Natural killer cell treated with Interleukin-12 subunit alpha and Interleukin-12 subunit beta and Interleukin-15 and Interleukin-18, amount 100 ng/mL, for 72 hours (primary cell): Measurements from ENCODE around the gene CD24. TPM values are rescaled to one million over a fixed set of nuclear protein-coding genes. Genes with fewer than 3 reads are reported as not detected.
"Not testable (repeated sequence)": the region's sequence is repeated elsewhere in the genome, so short reads cannot be mapped to it uniquely, and the experiment has no call there.

Experiments
- ATAC-seq, 2 donors: fragments of 150-1000 bp; cut with Tn5 transposase in 1 of 2; sonication (Bioruptor Pico), chemical (Tn5 transposase) in 1 of 2; 2 replicates each; pipeline ENCODE4 v1.10.0; 2021
- DNase-seq: peaks from one replicate; pipeline ENCODE4 v3.0.0; 2022; ENCODE audit warnings: low spot score
- H3K27ac Mint-ChIP-seq, 2 donors: 1 replicate in 1 of 2; 2 replicates in 1 of 2; pipeline ENCODE4 v1.8.0; 2022; ENCODE audit warnings: mixed read lengths in 2 of 2, mild to moderate bottlenecking in 1 of 2, moderate library complexity in 1 of 2
- H3K27me3 Mint-ChIP-seq, 2 donors: 1 replicate in 1 of 2; 2 replicates in 1 of 2; pipeline ENCODE4 v1.8.0; 2022; ENCODE audit warnings: mixed read lengths in 2 of 2
- H3K36me3 Mint-ChIP-seq: one replicate; pipeline ENCODE4 v1.8.0; 2022; ENCODE audit warnings: mixed read lengths
- H3K4me1 Mint-ChIP-seq, 2 donors: 1 replicate in 1 of 2; 2 replicates in 1 of 2; pipeline ENCODE4 v1.8.0; 2022; ENCODE audit warnings: low read depth in 2 of 2, mixed read lengths in 2 of 2, mild to moderate bottlenecking in 1 of 2
- H3K4me3 Mint-ChIP-seq: one replicate; pipeline ENCODE4 v1.8.0; 2022; ENCODE audit warnings: mixed read lengths
- H3K9me3 Mint-ChIP-seq: 2 replicates; pipeline ENCODE4 v1.8.0; 2022; ENCODE audit warnings: mixed read lengths
- total RNA-seq, 2 donors: library from RNA; stranded (reverse); gene quantifications; one replicate each; pipeline ENCODE4 v1.2.3, GENCODE V29; 2022

The CD24 gene, protein sequence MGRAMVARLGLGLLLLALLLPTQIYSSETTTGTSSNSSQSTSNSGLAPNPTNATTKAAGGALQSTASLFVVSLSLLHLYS
- total RNA-seq: 1 to 10 TPM in 1 of 2 donors, not detected in 1; 1.2 TPM

DNA sequence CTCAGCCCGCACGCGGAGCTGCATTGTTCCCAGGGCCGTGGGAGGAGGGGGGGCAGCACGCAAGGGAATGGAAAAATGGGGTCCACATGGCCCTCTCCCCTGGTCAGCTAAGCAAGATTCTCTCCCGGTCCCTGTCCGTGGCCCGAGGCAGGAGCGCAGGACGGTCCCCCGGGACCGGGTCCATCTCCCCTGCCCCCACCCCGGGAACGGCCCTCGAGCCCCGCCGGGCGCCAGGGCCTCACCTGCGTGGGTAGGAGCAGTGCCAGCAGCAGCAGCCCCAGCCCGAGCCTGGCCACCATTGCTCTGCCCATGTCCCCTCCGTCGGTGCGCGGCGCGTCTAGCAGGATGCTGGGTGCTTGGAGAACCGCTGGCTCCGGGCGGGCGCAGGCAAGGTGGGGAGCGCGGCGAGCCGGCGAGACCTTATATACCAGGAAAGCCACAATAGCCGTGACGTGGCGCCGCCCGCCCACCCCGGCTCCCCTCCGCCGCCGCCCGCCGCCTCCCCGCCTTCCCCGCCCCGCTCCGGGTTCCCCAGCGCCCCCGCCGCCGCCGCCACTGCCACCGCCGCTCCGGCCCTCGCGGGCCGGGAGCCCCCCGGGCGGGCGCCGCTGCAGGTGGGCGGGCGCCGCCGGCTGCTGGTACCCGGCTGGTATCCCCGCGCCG is at the start of gene CD24:
Gene CD24, minus strand, starts transcription at position 394 of the 663 bp plus-strand sequence. Its CDS starts 83 bp downstream, at position 311.
- ATAC-seq (peak in 1 of 2 donors; percentile 25), DNase-seq (no peak)
- H3K4me1 Mint-ChIP-seq: peaks cover 0 to 3% of the 10 kb centered on the region in 2 donors
- H3K4me3 Mint-ChIP-seq: peak within 1 kb of the TSS; percentile 38
- no peaks in the 10 kb centered on the region for H3K9me3 Mint-ChIP-seq
- H3K27ac Mint-ChIP-seq: no peak within 1 kb of the TSS
- peaks cover 22 to 42% of the 10 kb centered on the region in 2 donors for H3K27me3 Mint-ChIP-seq
- no peaks in the 10 kb centered on the region for H3K36me3 Mint-ChIP-seq

DNA sequence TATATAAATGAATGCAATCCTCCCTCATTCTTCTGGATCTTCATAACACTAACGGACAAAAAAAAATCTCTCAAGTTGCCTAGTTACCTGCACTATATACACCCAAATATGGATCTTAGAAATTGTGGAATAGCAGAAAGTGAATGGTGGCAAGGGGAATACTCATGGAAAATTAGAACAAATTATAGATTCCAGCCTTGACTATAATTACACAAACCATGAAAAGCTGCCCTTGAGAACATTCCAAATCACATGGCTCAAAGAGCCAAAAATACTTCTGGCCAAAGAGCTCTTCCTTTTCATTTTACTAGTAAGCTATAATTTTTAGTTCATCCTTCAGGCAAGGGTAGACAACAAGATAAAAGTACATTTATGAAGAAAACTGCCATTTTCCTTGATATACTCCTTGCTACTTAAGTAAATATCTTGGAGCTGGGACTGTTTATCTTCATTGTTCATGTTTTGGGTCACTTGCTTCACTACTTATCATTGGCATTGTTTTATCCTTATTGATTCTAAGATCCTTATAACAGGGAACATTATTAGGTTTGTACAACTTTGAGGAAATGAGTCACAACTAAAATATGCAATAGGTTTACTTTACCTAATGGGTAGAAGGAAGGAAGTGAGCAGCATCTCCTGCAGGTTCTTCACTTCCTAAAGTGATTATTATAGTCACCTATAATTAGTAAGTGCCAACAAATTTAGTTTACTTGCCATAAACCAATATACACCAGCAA is 47.1 kb upstream of the CD24 start:
- Mint-ChIP-seq H3K27ac (no peak overlapping the region), H3K9me3 (no peaks in the 10 kb centered on the region), H3K27me3 (peaks cover 2 to 4% of the 10 kb centered on the region in 2 donors), H3K36me3 (no peaks in the 10 kb centered on the region), H3K4me1 (no peaks in the 10 kb centered on the region), H3K4me3 (no peak overlapping the region)
- DNase-seq: no peak
- no peak for ATAC-seq

- ATAC-seq (no peak), DNase-seq (no peak)
- Mint-ChIP-seq H3K9me3 (no peaks in the 10 kb centered on the region), H3K36me3 (no peaks in the 10 kb centered on the region), H3K27me3 (peaks cover 6% of the 10 kb centered on the region in 2 donors), H3K4me3 (no peak overlapping the region), H3K4me1 (no peaks in the 10 kb centered on the region), H3K27ac (no peak overlapping the region)
Observed at GRCh38 chr6:107020239-107020638, 45.7 kb upstream of the CD24 start.

DNA sequence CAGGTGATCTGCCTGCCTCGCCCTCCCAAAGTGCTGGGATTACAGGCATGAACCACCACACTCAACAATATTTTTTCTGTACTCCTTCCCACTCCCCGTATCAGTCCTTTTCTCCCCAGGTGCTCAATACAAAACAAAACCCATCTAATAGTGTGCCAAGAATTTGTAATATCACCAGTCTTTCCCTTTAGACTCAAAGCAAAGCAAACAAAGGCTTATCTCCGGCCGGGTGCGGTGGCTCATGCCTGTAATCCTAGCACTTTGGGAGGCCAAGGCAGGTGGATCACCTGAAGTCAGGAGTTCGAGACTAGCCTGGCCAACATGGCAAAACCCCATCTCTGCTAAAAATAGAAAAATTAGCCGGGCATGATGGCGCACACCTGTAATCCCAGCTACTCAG is 45.1 kb upstream of the CD24 start:
- H3K27me3 Mint-ChIP-seq, ATAC-seq, DNase-seq, H3K4me3 Mint-ChIP-seq, H3K36me3 Mint-ChIP-seq, H3K4me1 Mint-ChIP-seq, H3K27ac Mint-ChIP-seq, H3K9me3 Mint-ChIP-seq: not testable (repeated sequence)

DNA sequence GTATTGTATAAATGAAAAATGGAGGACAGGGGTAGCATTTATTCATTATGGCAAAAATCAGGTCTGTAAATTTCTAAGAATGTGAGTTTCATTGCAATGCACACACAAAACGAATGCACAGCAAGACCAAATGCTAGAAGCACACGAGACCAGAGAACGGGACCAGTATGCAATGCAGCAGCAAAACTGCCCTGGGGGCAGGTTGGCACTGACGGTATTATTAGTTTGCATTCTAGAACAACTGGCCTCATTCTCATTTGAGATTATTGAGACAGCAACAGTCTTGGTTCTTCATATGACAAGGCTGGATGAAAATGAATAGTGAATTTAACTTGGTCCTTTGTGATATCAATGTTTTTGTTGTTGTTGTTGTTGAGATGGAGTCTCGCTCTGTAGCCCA is 44.5 kb upstream of the CD24 start:
- ATAC-seq (no peak), DNase-seq (no peak)
- H3K4me1 Mint-ChIP-seq: no peaks in the 10 kb centered on the region
- H3K27ac Mint-ChIP-seq: no peak overlapping the region
- H3K27me3 Mint-ChIP-seq: peaks cover 6% of the 10 kb centered on the region in 2 donors
- H3K4me3 Mint-ChIP-seq: no peak overlapping the region
- H3K36me3 Mint-ChIP-seq: no peaks in the 10 kb centered on the region
- no peaks in the 10 kb centered on the region for H3K9me3 Mint-ChIP-seq

DNA sequence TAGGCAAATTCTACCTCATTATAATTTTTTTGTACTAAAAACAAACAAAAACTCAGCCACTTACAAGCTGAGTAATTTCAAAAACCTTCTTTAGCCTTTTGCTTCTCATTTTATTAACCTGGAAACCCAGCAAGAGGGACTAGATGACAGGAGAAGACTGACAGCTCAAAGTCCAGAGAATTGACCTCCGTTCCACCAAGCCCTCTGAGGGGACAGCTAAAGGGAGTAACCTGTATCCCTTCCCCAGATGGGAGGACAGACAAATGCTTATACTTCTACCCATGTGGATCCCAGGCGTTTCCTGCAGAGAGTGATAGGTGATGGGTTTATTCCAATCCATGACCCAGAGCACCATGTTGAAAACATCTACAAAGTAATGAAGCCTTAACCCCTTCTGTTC is 35.0 kb upstream of the CD24 start:
- Mint-ChIP-seq H3K27me3 (peaks cover 0 to 6% of the 10 kb centered on the region in 2 donors), H3K4me3 (no peak overlapping the region), H3K27ac (no peak overlapping the region), H3K36me3 (no peaks in the 10 kb centered on the region), H3K4me1 (no peaks in the 10 kb centered on the region), H3K9me3 (no peaks in the 10 kb centered on the region)
- no peak for DNase-seq
- ATAC-seq: no peak

DNA sequence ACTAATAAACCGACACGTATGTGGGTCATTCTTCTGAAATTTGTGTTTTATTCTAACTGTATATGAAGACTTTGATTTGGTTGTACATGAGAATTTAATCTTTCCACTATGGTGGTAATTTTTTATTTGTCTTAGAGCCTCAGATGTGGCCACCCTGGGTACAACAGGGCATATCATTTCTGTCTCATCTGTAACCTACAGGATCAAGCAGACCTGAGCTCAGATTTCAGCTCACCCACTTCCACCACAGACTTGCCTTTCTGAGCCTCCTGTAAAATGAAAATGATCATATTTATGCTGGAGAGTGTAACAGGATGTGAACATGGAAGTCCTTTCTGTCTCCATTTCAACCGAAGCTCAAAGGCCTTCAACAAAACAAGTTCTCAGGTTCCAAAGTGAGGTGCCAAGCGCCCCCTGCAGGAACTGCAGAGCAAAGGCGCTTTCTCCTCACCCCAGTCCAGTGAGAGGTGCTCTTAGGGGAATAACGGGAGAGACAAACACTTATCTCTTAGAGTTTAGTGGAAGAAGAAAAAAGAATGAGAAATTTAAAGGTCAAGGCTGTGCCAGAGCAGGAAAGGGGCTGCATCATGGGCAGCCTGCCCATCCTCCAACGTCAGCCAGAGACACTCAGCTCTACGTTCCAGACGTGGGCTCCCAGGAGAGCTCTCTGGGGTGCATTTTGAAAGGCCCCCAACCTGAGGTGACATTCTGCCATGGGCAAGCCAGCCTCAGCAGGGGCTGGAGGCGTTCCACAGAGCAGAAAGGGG is 23.0 kb upstream of the CD24 start:
- peaks cover 0 to 5% of the 10 kb centered on the region in 2 donors for H3K4me1 Mint-ChIP-seq
- peaks cover 3 to 7% of the 10 kb centered on the region in 2 donors for H3K27me3 Mint-ChIP-seq
- H3K9me3 Mint-ChIP-seq: no peaks in the 10 kb centered on the region
- ATAC-seq (peak; percentile 51 to 52), DNase-seq (no peak)
- H3K27ac Mint-ChIP-seq: no peak overlapping the region
- H3K36me3 Mint-ChIP-seq: no peaks in the 10 kb centered on the region
- H3K4me3 Mint-ChIP-seq: no peak overlapping the region

GRCh38 chr6:106995640-106996039 is 21.1 kb upstream of the CD24 start:
- Mint-ChIP-seq H3K9me3 (no peaks in the 10 kb centered on the region), H3K36me3 (no peaks in the 10 kb centered on the region), H3K4me1 (peaks cover 0 to 5% of the 10 kb centered on the region in 2 donors), H3K4me3 (no peak overlapping the region), H3K27me3 (peaks cover 5 to 7% of the 10 kb centered on the region in 2 donors), H3K27ac (no peak overlapping the region)
- DNase-seq (no peak), ATAC-seq (peak in 1 of 2 donors; percentile 24)

GRCh38 chr6:106989737-106990136 is 15.2 kb upstream of the CD24 start:
- not testable (repeated sequence) for H3K36me3 Mint-ChIP-seq, H3K27me3 Mint-ChIP-seq, H3K27ac Mint-ChIP-seq, DNase-seq, H3K4me1 Mint-ChIP-seq, H3K9me3 Mint-ChIP-seq, H3K4me3 Mint-ChIP-seq, ATAC-seq

DNA sequence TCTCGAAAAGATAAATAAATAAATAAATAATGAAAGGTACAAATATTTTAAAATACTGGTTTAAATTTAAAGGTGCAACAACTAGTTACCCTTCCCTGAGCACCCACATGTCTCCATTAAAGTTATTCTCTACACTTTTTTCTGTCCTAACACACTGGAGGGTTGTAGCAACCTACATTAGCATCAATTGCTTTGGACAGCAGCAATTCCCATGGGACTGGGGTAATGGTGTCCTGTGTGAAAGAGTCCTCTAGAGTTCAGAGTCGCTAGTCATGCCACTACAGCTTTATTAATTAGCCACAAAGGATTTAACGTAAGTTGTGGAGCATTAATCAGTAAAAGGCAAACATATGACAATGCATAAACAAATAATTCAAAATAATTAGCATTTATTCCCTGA is 14.1 kb upstream of the CD24 start:
- no peak for ATAC-seq
- Mint-ChIP-seq H3K27me3 (peaks cover 0 to 6% of the 10 kb centered on the region in 2 donors), H3K27ac (no peak overlapping the region), H3K4me1 (no peaks in the 10 kb centered on the region), H3K4me3 (no peak overlapping the region), H3K36me3 (no peaks in the 10 kb centered on the region), H3K9me3 (no peaks in the 10 kb centered on the region)
- DNase-seq: no peak

- no peak for ATAC-seq
- H3K27ac Mint-ChIP-seq: no peak overlapping the region
- DNase-seq: no peak
- no peaks in the 10 kb centered on the region for H3K36me3 Mint-ChIP-seq
- H3K4me3 Mint-ChIP-seq: no peak overlapping the region
- no peaks in the 10 kb centered on the region for H3K9me3 Mint-ChIP-seq
- peaks cover 18 to 19% of the 10 kb centered on the region in 2 donors for H3K27me3 Mint-ChIP-seq
- H3K4me1 Mint-ChIP-seq: peaks cover 0 to 7% of the 10 kb centered on the region in 2 donors
Observed at GRCh38 chr6:106981926-106982325, 7.4 kb upstream of the CD24 start.

DNA sequence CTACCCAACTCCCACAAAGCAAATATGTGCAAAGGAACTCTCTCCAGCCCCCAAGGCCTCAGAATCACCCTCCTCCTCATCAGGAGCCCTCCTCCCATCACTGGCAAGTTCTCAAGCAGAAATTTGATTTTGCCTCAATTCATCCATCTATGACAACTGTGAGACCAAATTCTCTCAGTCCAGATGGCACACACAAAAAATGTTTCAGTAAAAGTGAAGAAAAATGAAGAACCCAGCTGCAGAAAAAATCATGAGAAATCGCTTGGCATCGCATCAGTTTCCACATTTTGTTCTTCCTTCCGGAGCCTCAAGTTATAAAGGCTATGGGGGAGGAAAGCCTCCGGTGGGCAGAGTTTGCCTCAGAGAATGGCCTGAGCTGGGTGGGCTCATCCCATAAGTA is 6.4 kb upstream of the CD24 start:
- Mint-ChIP-seq H3K36me3 (no peaks in the 10 kb centered on the region), H3K27me3 (peaks cover 19 to 22% of the 10 kb centered on the region in 2 donors), H3K4me1 (peaks cover 0 to 7% of the 10 kb centered on the region in 2 donors), H3K27ac (no peak overlapping the region), H3K4me3 (no peak overlapping the region), H3K9me3 (no peaks in the 10 kb centered on the region)
- DNase-seq (no peak), ATAC-seq (no peak)

DNA sequence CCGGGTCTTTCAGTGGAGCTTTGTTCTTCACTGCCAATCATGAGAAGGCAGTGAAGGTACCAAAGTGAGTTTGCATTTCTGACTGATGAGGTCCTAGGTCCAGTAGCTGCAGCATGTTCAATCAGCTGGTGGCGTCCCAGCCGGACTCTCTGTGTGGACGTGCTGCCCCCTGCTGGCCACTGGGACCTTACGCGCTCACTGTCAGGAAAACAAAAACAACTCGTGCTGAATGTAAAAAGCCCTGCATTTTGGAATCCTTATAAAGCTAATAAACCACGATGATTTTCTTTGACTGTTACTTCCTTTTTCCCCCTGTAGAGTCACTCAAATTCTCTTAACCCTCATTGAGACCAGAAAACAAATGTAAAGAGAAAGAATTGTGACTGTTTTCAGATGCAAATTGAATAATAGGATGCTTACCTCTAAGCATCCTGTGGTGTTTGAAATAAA is 4.9 kb upstream of the CD24 start:
- Mint-ChIP-seq H3K9me3 (no peaks in the 10 kb centered on the region), H3K36me3 (no peaks in the 10 kb centered on the region), H3K27me3 (peaks cover 21 to 25% of the 10 kb centered on the region in 2 donors), H3K27ac (no peak overlapping the region), H3K4me3 (no peak overlapping the region), H3K4me1 (peaks cover 0 to 7% of the 10 kb centered on the region in 2 donors)
- ATAC-seq (peak; percentile 75 to 80), DNase-seq (peak; percentile 72)
